NK-92 (cell line): ENCODE measurements around the gene REEP1.
"Not testable (repeated sequence)": the region's sequence is repeated elsewhere in the genome, so short reads cannot be mapped to it uniquely, and the experiment has no call there.

Experiments used
- DNase-seq: peaks from one replicate; lab custom pipeline; 2025; ENCODE audit not compliant: unreplicated experiment; lab: John Stamatoyannopoulos, UW

Gene REEP1

DNA sequence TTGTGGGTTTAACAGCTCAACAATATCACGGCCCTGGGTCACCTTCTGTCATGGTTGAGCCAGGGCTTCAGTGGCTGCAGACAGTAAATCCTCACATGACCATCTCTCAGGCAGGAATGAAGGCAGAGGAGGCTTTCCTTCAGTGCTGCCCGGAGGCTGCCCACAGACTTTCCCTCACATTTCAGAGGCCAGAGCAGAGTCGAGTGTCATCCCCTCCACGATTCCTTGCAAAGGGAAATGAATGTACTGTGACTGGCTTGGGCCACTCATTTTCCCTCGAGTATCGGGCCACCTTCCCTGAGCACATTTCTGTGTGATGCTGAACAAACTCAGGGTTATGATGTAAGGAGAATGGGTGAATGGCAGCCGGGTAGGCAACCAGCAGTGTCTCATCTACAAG is 10.0 kb upstream of the REEP1 start:
- no peak for DNase-seq

GRCh38 chr2:86345783-86346370 is 8.5 kb upstream of the REEP1 start:
- DNase-seq: not testable (repeated sequence)

DNA sequence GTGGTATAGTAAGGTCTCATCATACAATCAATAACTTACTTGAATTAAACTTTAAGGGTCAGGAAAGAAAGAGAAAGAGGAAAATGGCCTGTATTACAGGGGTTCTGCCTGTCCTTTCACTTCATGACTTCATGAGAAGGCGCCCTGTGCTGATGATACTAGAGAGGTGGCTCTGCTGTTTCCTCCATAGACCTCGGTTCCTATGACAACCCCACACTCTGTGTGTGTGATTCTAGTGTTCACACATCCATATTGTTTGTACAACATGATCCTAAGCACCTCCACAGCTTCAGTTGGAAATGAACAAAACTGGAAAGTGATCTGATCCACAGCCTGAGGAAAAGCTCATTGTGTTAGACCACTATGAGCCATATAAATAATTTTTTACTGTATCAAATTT is 7.0 kb upstream of the REEP1 start:
- no peak for DNase-seq

DNA sequence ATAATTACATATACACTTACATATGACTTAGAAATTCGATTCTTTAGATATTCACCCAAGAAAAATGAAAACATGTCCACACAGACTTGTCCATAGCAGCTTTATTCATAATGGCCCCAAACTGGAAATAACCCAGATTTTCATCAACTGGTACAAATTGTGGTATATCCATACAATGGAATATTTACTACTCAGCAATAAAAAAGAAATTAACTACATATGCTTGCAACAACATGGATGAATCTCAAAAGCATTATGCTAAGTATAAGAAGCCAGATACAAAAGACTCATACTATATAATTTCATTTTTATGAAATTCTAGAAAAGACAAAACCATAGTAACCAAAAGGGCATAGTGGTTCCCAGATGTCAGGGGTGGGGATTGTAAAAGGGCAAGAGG is 5.1 kb upstream of the REEP1 start:
- no peak for DNase-seq

GRCh38 chr2:86341470-86341869 is 4.0 kb upstream of the REEP1 start:
- DNase-seq: no peak

- DNase-seq: no peak
These were observed 1.4 kb upstream of the REEP1 start for GRCh38 chr2:86338778-86339295.

GRCh38 chr2:86336675-86337243 is 667 bp downstream of the REEP1 start:
- DNase-seq: no peak

GRCh38 chr2:86335865-86336674 is 1.4 kb downstream of the REEP1 start:
- no peak for DNase-seq

DNA sequence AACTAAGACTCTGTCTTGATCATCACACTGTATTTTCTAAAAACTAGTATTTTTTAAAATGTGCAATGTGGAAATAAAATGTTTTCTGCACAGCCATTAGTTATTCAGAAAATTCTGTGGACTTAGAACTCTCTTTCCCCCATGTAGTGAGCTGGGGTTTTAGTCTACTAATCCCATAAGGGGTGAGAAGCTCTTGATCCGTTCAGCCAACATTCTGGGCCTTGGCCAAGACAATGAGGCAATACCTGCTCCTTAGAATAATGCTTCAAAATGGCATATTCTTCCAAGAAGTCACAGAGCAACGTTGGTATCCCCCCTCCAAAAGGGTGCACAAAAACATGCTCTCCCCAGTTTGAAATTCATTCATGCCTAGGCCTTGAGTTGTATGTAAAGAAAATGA is 4.0 kb downstream of the REEP1 start:
- no peak for DNase-seq

DNA sequence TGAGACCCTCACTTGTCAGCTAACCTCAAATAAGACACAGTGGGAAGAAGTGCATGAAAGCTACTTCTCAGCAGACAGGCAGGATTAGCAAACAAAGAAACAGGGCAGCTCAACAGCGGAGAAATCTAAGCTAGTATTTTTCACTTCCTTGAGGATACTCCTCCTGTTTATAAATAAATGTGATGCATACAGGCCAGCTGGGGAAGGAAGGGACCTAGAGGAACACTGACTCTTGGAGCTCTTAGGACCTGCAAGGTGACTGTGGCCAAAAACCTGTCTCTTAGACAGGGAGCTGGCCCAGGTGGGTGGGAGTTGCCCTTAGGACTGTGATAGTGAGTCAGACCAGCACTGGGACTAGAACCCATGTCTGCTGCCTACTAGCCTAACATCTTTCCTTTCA is 4.8 kb downstream of the REEP1 start:
- DNase-seq: no peak

DNA sequence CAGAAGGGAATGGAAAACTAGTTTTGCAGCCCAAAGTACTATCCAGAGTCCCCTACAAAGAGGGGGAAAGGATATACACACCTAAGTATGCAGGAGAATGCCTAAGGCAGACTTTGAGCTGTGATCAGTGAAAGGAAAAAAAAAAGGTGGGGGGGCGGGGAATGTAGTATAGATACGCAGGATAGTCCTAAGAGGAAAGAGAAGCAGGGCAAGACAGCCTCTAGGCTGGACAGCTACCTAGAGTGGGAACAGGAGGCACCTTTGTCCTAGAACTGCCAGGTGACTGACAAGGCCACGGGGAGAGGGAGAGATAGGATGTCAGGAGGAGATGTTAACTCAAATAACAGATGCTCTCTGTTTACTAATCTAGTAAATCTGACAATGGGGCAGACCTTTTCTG is 6.0 kb downstream of the REEP1 start:
- DNase-seq: no peak

GRCh38 chr2:86330001-86330400 is 7.4 kb downstream of the REEP1 start:
- DNase-seq: no peak

GRCh38 chr2:86323273-86324021 is 14.0 kb downstream of the REEP1 start:
- no peak for DNase-seq

- no peak for DNase-seq
These were observed 17.5 kb downstream of the REEP1 start for GRCh38 chr2:86319700-86320580.

- no peak for DNase-seq
These were observed 22.3 kb downstream of the REEP1 start for GRCh38 chr2:86315084-86315483.

DNA sequence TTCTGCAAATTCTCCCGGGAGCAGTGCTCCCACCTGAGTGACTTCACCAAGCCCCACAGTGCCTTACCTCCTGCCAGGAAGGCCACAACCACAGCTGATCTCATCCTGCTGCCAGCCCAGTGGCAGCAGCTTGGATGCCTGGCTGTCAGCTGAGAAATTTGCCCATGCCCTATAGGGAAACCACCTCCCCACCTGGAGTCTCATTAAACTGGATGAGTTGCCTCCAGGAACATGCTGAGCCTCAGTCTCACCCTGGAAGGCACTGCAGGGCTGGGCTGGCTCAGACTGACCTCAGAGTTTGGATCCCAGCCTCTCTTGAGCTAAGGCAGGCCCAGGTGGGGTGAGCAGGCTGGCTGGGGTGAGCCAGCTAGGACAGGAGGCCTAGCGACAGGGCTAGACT is 23.3 kb downstream of the REEP1 start:
- DNase-seq: no peak

- no peak for DNase-seq
These were observed 24.1 kb downstream of the REEP1 start for GRCh38 chr2:86313341-86313740.

GRCh38 chr2:86311879-86312278 is 25.5 kb downstream of the REEP1 start:
- no peak for DNase-seq

GRCh38 chr2:86309966-86310365 is 27.5 kb downstream of the REEP1 start:
- no peak for DNase-seq

GRCh38 chr2:86308984-86309695 is 28.3 kb downstream of the REEP1 start:
- DNase-seq: no peak
